Endothelial cell of umbilical vein (primary cell): ENCODE results near the gene CTNNB1. TPM values are rescaled to one million over a fixed set of nuclear protein-coding genes. Genes with fewer than 3 reads are reported as not detected.

Experiments
- BruUV-seq: library from RNA; stranded (reverse); fragments of 400-500 nt; replicated peaks from 2 replicates; lab custom pipeline; 2021; lab: Mats Ljungman, UMichigan
- CTCF ChIA-PET: fragments of 300-600, 350-600 bp; sonication (Branson Sonifier 250); formaldehyde crosslinking; loops from one replicate; lab custom pipeline; 2021; ENCODE audit warnings: antibody characterized with exemption, inconsistent platforms; lab: Charles Lee
- POLR2A ChIA-PET: fragments of 300-600, 350-600 bp; sonication (Branson Sonifier 250); formaldehyde crosslinking; loops from one replicate; lab custom pipeline; 2021; ENCODE audit warnings: antibody characterized with exemption, inconsistent platforms; lab: Charles Lee
- DNase-seq: peaks from one replicate; pipeline ENCODE4 v3.0.0-alpha.2; 2011; ENCODE audit warnings: low read depth, low spot score
- FAIRE-seq: peaks from 2 replicates; lab custom pipeline; 2011; peaks lifted over from hg19 to GRCh38; lab: Jason Lieb, UNC
- H2AFZ ChIP-seq: 2 replicates; pipeline ENCODE4 v1.6.0; 2012; ENCODE audit warnings: low read depth, low read length, control low read depth, inconsistent platforms
- H3K27ac ChIP-seq: 2 replicates; pipeline ENCODE4 v1.5.1; 2011; ENCODE audit warnings: low read depth, mild to moderate bottlenecking, control low read depth, low read length, moderate library complexity; ENCODE audit not compliant: insufficient read depth
- H3K27me3 ChIP-seq, 2 experiments: 2 replicates each; pipeline versions ENCODE4 v1.6.0 to v1.6.1; 2011; ENCODE audit warnings: low read length in 2 of 2, mixed read lengths in 1 of 2; ENCODE audit not compliant: control insufficient read depth in 2 of 2, insufficient read depth in 2 of 2
- H3K36me3 ChIP-seq, 2 experiments: 2 replicates in 1 of 2; 3 replicates in 1 of 2; pipeline ENCODE4 v1.5.1; 2011; ENCODE audit warnings: low read length in 2 of 2, mild to moderate bottlenecking in 1 of 2, moderate library complexity in 1 of 2; ENCODE audit not compliant: control insufficient read depth in 2 of 2, insufficient read depth in 2 of 2; ENCODE audit errors: extremely low read depth in 1 of 2
- H3K4me1 ChIP-seq: 3 replicates; pipeline ENCODE4 v1.5.1; 2011; ENCODE audit warnings: mild to moderate bottlenecking, low read length; ENCODE audit not compliant: control insufficient read depth, insufficient read depth; ENCODE audit errors: extremely low read depth
- H3K4me2 ChIP-seq: 2 replicates; pipeline ENCODE4 v1.6.1; 2011; ENCODE audit warnings: low read length, control low read depth, mixed read lengths; ENCODE audit not compliant: insufficient read depth
- H3K4me3 ChIP-seq, 3 experiments: fragments of 200-600 bp in 1 of 3; sonication (generic), shearing (Covaris generic) in 1 of 3; replicated peaks in 1 of 3; 2 replicates each; pipeline ENCODE4 v1.5.1; 2011 to 2016; ENCODE audit warnings: control low read depth in 3 of 3, low read length in 3 of 3, mild to moderate bottlenecking in 2 of 3, inconsistent platforms in 1 of 3, low read depth in 1 of 3, moderate library complexity in 1 of 3; ENCODE audit not compliant: insufficient read depth in 1 of 3
- H3K79me2 ChIP-seq: 2 replicates; pipeline ENCODE4 v1.6.0; 2012; ENCODE audit warnings: low read length, inconsistent platforms; ENCODE audit not compliant: control insufficient read depth, insufficient read depth
- H3K9ac ChIP-seq: replicated peaks from 2 replicates; pipeline ENCODE3; 2011; ENCODE audit warnings: low read length, control low read depth; ENCODE audit not compliant: insufficient read depth; ENCODE audit errors: extremely low read depth
- H3K9me1 ChIP-seq: replicated peaks from 3 replicates; pipeline ENCODE4 v1.6.0; 2011; ENCODE audit warnings: mild to moderate bottlenecking, low read length; ENCODE audit not compliant: control insufficient read depth, insufficient read depth; ENCODE audit errors: extremely low read depth
- H3K9me3 ChIP-seq: replicated peaks from 2 replicates; pipeline ENCODE4 v1.5.1; 2012; ENCODE audit warnings: low read length, inconsistent platforms; ENCODE audit not compliant: control insufficient read depth, insufficient read depth
- H4K20me1 ChIP-seq: replicated peaks from 2 replicates; pipeline ENCODE3; 2011; ENCODE audit warnings: mild to moderate bottlenecking, low read length; ENCODE audit not compliant: control insufficient read depth, insufficient read depth; ENCODE audit errors: extremely low read depth
- CTCF ChIP-seq, 2 donors: IDR thresholded peaks; 1 replicate in 1 of 2; 2 replicates in 1 of 2; pipeline ENCODE4 v1.5.1; 2011; ENCODE audit warnings: low read length in 2 of 2, mild to moderate bottlenecking in 2 of 2, moderate library complexity in 2 of 2, control low read depth in 1 of 2, inconsistent platforms in 1 of 2, low read depth in 1 of 2; ENCODE audit not compliant: insufficient read depth in 1 of 2; ENCODE audit errors: extremely low read depth in 1 of 2
- EZH2 ChIP-seq: IDR thresholded peaks from 2 replicates; pipeline ENCODE4 v1.6.1; 2012; ENCODE audit warnings: borderline replicate concordance, low read depth, mild to moderate bottlenecking, moderate library complexity, low read length, inconsistent platforms; ENCODE audit not compliant: severe bottlenecking
- FOS ChIP-seq: IDR thresholded peaks from 2 replicates; pipeline ENCODE4 v1.6.1; 2011; ENCODE audit warnings: mild to moderate bottlenecking, low read length, moderate library complexity, borderline replicate concordance; ENCODE audit not compliant: insufficient read depth
- GATA2 ChIP-seq: IDR thresholded peaks from 2 replicates; pipeline ENCODE4 v1.7.0; 2011; ENCODE audit warnings: low read depth, mild to moderate bottlenecking, moderate library complexity, mixed read lengths, low read length; ENCODE audit not compliant: insufficient read length, insufficient read depth
- JUN ChIP-seq: IDR thresholded peaks from 2 replicates; pipeline ENCODE4 v1.6.1; 2011; ENCODE audit warnings: borderline replicate concordance, low read depth; ENCODE audit not compliant: insufficient read length, insufficient read depth
- MAX ChIP-seq: IDR thresholded peaks from 2 replicates; pipeline ENCODE4 v1.6.1; 2011; ENCODE audit not compliant: insufficient read depth, insufficient read length
- MYC ChIP-seq: IDR thresholded peaks from one replicate; pipeline ENCODE4 v1.6.1; 2011; ENCODE audit warnings: mild to moderate bottlenecking, low read depth, low read length
- POLR2A ChIP-seq: IDR thresholded peaks from 2 replicates; pipeline ENCODE4 v1.6.1; 2012; ENCODE audit warnings: low read depth, mild to moderate bottlenecking, control low read depth, low read length
- POLR2AphosphoS5 ChIP-seq: IDR thresholded peaks from 2 replicates; pipeline ENCODE4 v1.6.1; 2012; ENCODE audit warnings: low read depth, mild to moderate bottlenecking, control low read depth, low read length, moderate library complexity; ENCODE audit not compliant: insufficient read depth
- dilution Hi-C: fragments of 300-500 bp; cut with MboI; formaldehyde crosslinking; loops from one replicate; pipeline ENCODE4 v1.15.0; 2019; ENCODE audit warnings: low sequenced_read_pairs; ENCODE audit not compliant: extremely low pct_ligation_motif_present
- intact Hi-C: fragments of 100-400 bp; cut with micrococcal nuclease; formaldehyde crosslinking; loops from one replicate; pipeline ENCODE4 v1.10.0; 2022
- polyA plus RNA-seq, 4 experiments: library from polyadenylated mRNA; depleted of rRNA in 3 of 4; stranded (reverse) in 3 of 4; unstranded in 1 of 4; fragments of >200 nt; gene quantifications; 2 replicates each; pipeline versions ENCODE4 v1.2.1 to v1.2.3, GENCODE V29; 2011 to 2012; ENCODE audit warnings: missing spikeins in 1 of 4
- total RNA-seq: library from RNA; stranded (reverse); gene quantifications from 2 replicates; pipeline ENCODE4 v1.2.3, GENCODE V29; 2021

The CTNNB1 gene
- total and polyA plus RNA-seq, 2 donors (not counting 3 experiments of a cell fraction or from before 2014, with no cell fraction given) = 513 to 906 TPM

- POLR2A ChIA-PET = no interaction called here
- no TSS peak for BruUV-seq
- no peak for TF ChIP-seq FOS
- no peak for TF ChIP-seq EZH2
- TF ChIP-seq MYC = no peak
- no peak for TF ChIP-seq GATA2
- no peak for TF ChIP-seq CTCF (IDR thresholded peaks at IDR 0.05; ENCODE audit: extremely low read depth in 1 of 2, insufficient read depth in 1 of 2, low read depth in 1 of 2, low read length in 2 of 2)
- no peak for TF ChIP-seq POLR2A
- TF ChIP-seq POLR2AphosphoS5 = no peak
- no peak for TF ChIP-seq JUN
- no peak for TF ChIP-seq MAX
- Histone ChIP-seq H4K20me1 (no peaks in the 10 kb centered on the region), H3K36me3 (no peaks in the 10 kb centered on the region), H3K9ac (no peak overlapping the region), H3K4me3 (no peak overlapping the region), H3K9me1 (no peaks in the 10 kb centered on the region), H3K9me3 (no peaks in the 10 kb centered on the region), H3K27ac (no peak overlapping the region), H2AFZ (no peak overlapping the region), H3K4me1 (no peaks in the 10 kb centered on the region), H3K79me2 (no peaks in the 10 kb centered on the region), H3K4me2 (no peak overlapping the region), H3K27me3 (no peaks in the 10 kb centered on the region)
- intact Hi-C loops (no loop called here), dilution Hi-C loops (no loop called here)
- CTCF ChIA-PET = no interaction called here
- DNase-seq = no peak
- no peak for FAIRE-seq
Measured at GRCh38 chr3:41276191-41276590, 76.9 kb downstream of the CTNNB1 start.
